ENCODE data around the gene TBC1D2. TPM values are rescaled to one million over a fixed set of nuclear protein-coding genes. Genes with fewer than 3 reads are reported as not detected.

Gene TBC1D2
- total RNA-seq, 1 donor from 2014 or later: 24.3 TPM

- H3K36me3 Mint-ChIP-seq (ENCODE audit: low read depth): peaks cover 6% of the 10 kb centered on the region
- no peak overlapping the region for H3K4me3 Mint-ChIP-seq (ENCODE audit: unreplicated experiment)
- no peaks in the 10 kb centered on the region for H3K9me3 Mint-ChIP-seq (ENCODE audit: low read depth)
- DNase-seq (ENCODE audit: low spot score): no peak
- TF ChIP-seq, protein P1, sequence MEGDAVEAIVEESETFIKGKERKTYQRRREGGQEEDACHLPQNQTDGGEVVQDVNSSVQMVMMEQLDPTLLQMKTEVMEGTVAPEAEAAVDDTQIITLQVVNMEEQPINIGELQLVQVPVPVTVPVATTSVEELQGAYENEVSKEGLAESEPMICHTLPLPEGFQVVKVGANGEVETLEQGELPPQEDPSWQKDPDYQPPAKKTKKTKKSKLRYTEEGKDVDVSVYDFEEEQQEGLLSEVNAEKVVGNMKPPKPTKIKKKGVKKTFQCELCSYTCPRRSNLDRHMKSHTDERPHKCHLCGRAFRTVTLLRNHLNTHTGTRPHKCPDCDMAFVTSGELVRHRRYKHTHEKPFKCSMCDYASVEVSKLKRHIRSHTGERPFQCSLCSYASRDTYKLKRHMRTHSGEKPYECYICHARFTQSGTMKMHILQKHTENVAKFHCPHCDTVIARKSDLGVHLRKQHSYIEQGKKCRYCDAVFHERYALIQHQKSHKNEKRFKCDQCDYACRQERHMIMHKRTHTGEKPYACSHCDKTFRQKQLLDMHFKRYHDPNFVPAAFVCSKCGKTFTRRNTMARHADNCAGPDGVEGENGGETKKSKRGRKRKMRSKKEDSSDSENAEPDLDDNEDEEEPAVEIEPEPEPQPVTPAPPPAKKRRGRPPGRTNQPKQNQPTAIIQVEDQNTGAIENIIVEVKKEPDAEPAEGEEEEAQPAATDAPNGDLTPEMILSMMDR (IDR thresholded peaks at IDR 0.05): no peak
- H3K27me3 Mint-ChIP-seq (ENCODE audit: low read depth): no peaks in the 10 kb centered on the region
- peaks cover 10% of the 10 kb centered on the region for H3K4me1 Mint-ChIP-seq (ENCODE audit: low read depth)
- H3K27ac Mint-ChIP-seq (ENCODE audit: unreplicated experiment): no peak overlapping the region
Measured at GRCh38 chr9:98201749-98202148, 53.7 kb downstream of the TBC1D2 start.

DNA sequence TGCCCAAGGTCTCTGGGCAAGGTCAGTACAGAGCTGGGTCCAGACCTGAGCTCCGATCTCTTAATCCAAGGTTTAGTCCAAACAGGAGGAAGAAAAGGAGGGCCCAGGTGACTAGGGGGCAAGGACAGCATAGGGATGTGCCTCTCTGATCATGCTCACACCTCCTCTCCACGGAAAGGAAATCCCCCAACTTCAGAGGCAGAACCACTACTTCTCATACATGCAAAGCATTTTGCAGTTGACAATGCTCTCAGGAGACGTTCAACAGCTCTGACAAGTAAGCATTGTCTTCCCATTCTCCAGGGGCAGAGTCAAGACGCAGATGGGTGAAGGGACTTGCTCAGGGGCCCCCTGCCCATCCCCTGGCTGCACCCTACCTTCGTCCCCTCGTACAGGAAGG is 54.3 kb downstream of the TBC1D2 start:
- H3K27me3 Mint-ChIP-seq (ENCODE audit: low read depth): no peaks in the 10 kb centered on the region
- DNase-seq (ENCODE audit: low spot score): no peak
- no peak overlapping the region for H3K4me3 Mint-ChIP-seq (ENCODE audit: unreplicated experiment)
- peaks cover 7% of the 10 kb centered on the region for H3K4me1 Mint-ChIP-seq (ENCODE audit: low read depth)
- H3K9me3 Mint-ChIP-seq (ENCODE audit: low read depth): no peaks in the 10 kb centered on the region
- no peak overlapping the region for H3K27ac Mint-ChIP-seq (ENCODE audit: unreplicated experiment)
- H3K36me3 Mint-ChIP-seq (ENCODE audit: low read depth): peaks cover 6% of the 10 kb centered on the region
- TF ChIP-seq, protein P1 (IDR thresholded peaks at IDR 0.05): no peak

DNA sequence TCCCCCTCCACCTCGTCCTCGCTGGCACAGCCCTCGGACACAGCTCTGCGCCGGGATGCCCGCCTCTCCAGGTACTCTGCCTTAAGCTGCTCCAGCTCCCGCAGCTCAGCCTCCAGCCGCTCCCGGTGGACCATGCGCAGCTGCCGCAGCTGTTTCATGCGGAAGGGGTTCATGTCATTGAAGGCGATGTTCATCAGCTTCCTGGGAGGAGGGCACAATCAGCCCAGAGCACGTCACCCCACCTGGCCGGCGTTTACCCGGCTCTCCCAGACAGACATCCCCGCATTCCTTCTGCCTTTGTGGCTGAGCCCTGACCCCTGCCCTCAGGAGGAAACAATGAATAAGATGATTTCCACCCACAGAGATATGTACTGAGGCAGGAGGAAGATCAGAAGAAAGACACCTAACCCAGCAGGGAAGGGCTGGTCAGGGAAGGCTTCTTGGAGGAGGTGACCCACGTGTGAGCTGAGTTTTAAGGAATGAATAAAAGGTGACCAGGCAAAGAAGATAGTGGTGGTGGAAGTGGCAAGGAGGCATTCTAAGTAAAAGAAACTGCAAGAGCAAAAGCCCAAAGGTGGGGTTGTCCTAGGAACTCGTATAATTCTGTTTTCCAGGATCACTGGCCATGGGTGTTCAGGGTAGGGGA is 55.9 kb downstream of the TBC1D2 start:
- no peaks in the 10 kb centered on the region for H3K27me3 Mint-ChIP-seq (ENCODE audit: low read depth)
- DNase-seq (ENCODE audit: low spot score): no peak
- peaks cover 6% of the 10 kb centered on the region for H3K36me3 Mint-ChIP-seq (ENCODE audit: low read depth)
- H3K4me3 Mint-ChIP-seq (ENCODE audit: unreplicated experiment): no peak overlapping the region
- no peaks in the 10 kb centered on the region for H3K4me1 Mint-ChIP-seq (ENCODE audit: low read depth)
- no peak overlapping the region for H3K27ac Mint-ChIP-seq (ENCODE audit: unreplicated experiment)
- no peaks in the 10 kb centered on the region for H3K9me3 Mint-ChIP-seq (ENCODE audit: low read depth)
- TF ChIP-seq, protein P1 (IDR thresholded peaks at IDR 0.05): no peak

GRCh38 chr9:98195671-98196070 is 59.8 kb downstream of the TBC1D2 start:
- Mint-ChIP-seq H3K4me3 (ENCODE audit: unreplicated experiment) (no peak overlapping the region), H3K9me3 (ENCODE audit: low read depth) (no peaks in the 10 kb centered on the region), H3K4me1 (ENCODE audit: low read depth) (peaks cover 10% of the 10 kb centered on the region), H3K27me3 (ENCODE audit: low read depth) (no peaks in the 10 kb centered on the region), H3K36me3 (ENCODE audit: low read depth) (no peaks in the 10 kb centered on the region), H3K27ac (ENCODE audit: unreplicated experiment) (no peak overlapping the region)
- no peak for DNase-seq (ENCODE audit: low spot score)
- TF ChIP-seq, protein P1 (IDR thresholded peaks at IDR 0.05): no peak

DNA sequence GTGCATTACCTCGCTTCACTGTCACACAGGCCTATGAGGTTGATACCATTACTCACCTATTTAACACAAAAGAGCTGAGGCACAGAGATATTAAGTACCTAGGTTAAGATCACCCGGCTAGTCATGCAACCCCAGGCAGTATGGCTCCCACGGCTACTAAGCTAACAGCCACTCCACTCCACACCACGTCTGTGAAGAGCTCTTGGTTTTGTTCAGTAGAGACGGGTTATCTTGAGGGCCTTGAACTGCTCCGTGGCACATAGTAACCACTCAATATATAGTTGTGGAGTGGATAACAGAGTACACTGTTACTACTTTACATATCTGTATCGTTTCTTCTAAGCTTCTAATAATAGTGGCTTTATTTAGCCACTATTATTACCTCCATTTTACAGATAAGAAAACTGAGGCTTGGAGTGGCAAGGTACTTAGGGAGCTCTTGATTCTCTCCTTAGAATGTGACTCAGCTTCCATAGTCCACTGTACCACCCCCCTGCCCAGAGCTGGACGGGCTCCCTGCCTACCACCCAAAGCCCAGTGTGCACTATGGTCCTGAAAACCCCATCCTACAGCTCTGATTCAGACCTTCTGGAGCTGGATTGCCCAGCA is 62.0 kb downstream of the TBC1D2 start:
- H3K9me3 Mint-ChIP-seq (ENCODE audit: low read depth): no peaks in the 10 kb centered on the region
- H3K27me3 Mint-ChIP-seq (ENCODE audit: low read depth): no peaks in the 10 kb centered on the region
- H3K27ac Mint-ChIP-seq (ENCODE audit: unreplicated experiment): peak overlapping the region; percentile 71
- H3K36me3 Mint-ChIP-seq (ENCODE audit: low read depth): no peaks in the 10 kb centered on the region
- TF ChIP-seq, protein P1 (IDR thresholded peaks at IDR 0.05): peak; percentile 31
- peak overlapping the region; percentile 83 for H3K4me3 Mint-ChIP-seq (ENCODE audit: unreplicated experiment)
- DNase-seq (ENCODE audit: low spot score): no peak
- H3K4me1 Mint-ChIP-seq (ENCODE audit: low read depth): peaks cover 21% of the 10 kb centered on the region
